ENCODE measurements around the gene ITSN1. TPM values are rescaled to one million over a fixed set of nuclear protein-coding genes. Genes with fewer than 3 reads are reported as not detected.

ITSN1 gene
- total RNA-seq, 2 donors from 2014 or later: 50.9 to 78.6 TPM

GRCh38 chr21:33664135-33664534 lies 21.8 kb downstream of the ITSN1 start:
- peaks cover 13 to 34% of the 10 kb centered on the region in 2 donors for H3K4me1 ChIP-seq (ENCODE audit: control insufficient read depth in 1 of 2, low read depth in 2 of 2)
- H3K27me3 ChIP-seq (replicated peaks; ENCODE audit: insufficient read depth): no peaks in the 10 kb centered on the region
- no peak overlapping the region for H3K4me3 ChIP-seq
- H3K9me3 ChIP-seq: no peaks in the 10 kb centered on the region
- no peak for DNase-seq (ENCODE audit: low spot score)
- H3K27ac ChIP-seq: no peak overlapping the region
- no peaks in the 10 kb centered on the region for H3K36me3 ChIP-seq
- no peak for ATAC-seq (ENCODE audit: insufficient number of reproducible peaks, low FRiP score, low read depth)
- no peak for TF ChIP-seq CTCF (IDR thresholded peaks at IDR 0.05)

- no peak for ATAC-seq (ENCODE audit: insufficient number of reproducible peaks, low FRiP score, low read depth)
Observed at GRCh38 chr21:33666153-33666552, 23.9 kb downstream of the ITSN1 start.

GRCh38 chr21:33667636-33668035 lies 25.3 kb downstream of the ITSN1 start:
- H3K4me3 ChIP-seq: no peak overlapping the region
- H3K27ac ChIP-seq: no peak overlapping the region
- no peaks in the 10 kb centered on the region for H3K9me3 ChIP-seq
- DNase-seq (ENCODE audit: low spot score): no peak
- H3K4me1 ChIP-seq (ENCODE audit: control insufficient read depth in 1 of 2, low read depth in 2 of 2): peaks cover 4 to 21% of the 10 kb centered on the region in 2 donors
- no peak for TF ChIP-seq CTCF (IDR thresholded peaks at IDR 0.05)
- H3K27me3 ChIP-seq (replicated peaks; ENCODE audit: insufficient read depth): no peaks in the 10 kb centered on the region
- ATAC-seq (ENCODE audit: insufficient number of reproducible peaks, low FRiP score, low read depth): no peak
- H3K36me3 ChIP-seq: no peaks in the 10 kb centered on the region

More at GRCh38 chr21:33666153-33666552, 23.9 kb downstream of the ITSN1 start:
- H3K27me3 ChIP-seq (replicated peaks; ENCODE audit: insufficient read depth): no peaks in the 10 kb centered on the region
- peaks cover 4 to 21% of the 10 kb centered on the region in 2 donors for H3K4me1 ChIP-seq (ENCODE audit: control insufficient read depth in 1 of 2, low read depth in 2 of 2)
- no peak overlapping the region for H3K4me3 ChIP-seq
- no peak for DNase-seq (ENCODE audit: low spot score)
- no peaks in the 10 kb centered on the region for H3K9me3 ChIP-seq
- no peak overlapping the region for H3K27ac ChIP-seq
- H3K36me3 ChIP-seq: no peaks in the 10 kb centered on the region
- no peak for TF ChIP-seq CTCF (IDR thresholded peaks at IDR 0.05)

- H3K4me3 ChIP-seq: no peak overlapping the region
- no peak for ATAC-seq (ENCODE audit: insufficient number of reproducible peaks, low FRiP score, low read depth)
- no peaks in the 10 kb centered on the region for H3K27me3 ChIP-seq (replicated peaks; ENCODE audit: insufficient read depth)
- no peaks in the 10 kb centered on the region for H3K36me3 ChIP-seq
- H3K9me3 ChIP-seq: no peaks in the 10 kb centered on the region
- DNase-seq (ENCODE audit: low spot score): no peak
- no peak overlapping the region for H3K27ac ChIP-seq
- no peak for TF ChIP-seq CTCF (IDR thresholded peaks at IDR 0.05)
- peaks cover 4 to 21% of the 10 kb centered on the region in 2 donors for H3K4me1 ChIP-seq (ENCODE audit: control insufficient read depth in 1 of 2, low read depth in 2 of 2)
Observed at GRCh38 chr21:33668180-33668579, 25.9 kb downstream of the ITSN1 start.

- Histone ChIP-seq H3K9me3 (no peaks in the 10 kb centered on the region), H3K4me3 (no peak overlapping the region), H3K27ac (no peak overlapping the region), H3K4me1 (ENCODE audit: control insufficient read depth in 1 of 2, low read depth in 2 of 2) (peaks cover 4 to 21% of the 10 kb centered on the region in 2 donors), H3K27me3 (replicated peaks; ENCODE audit: insufficient read depth) (no peaks in the 10 kb centered on the region), H3K36me3 (no peaks in the 10 kb centered on the region)
- DNase-seq (ENCODE audit: low spot score) (no peak), ATAC-seq (ENCODE audit: insufficient number of reproducible peaks, low FRiP score, low read depth) (no peak)
- no peak for TF ChIP-seq CTCF (IDR thresholded peaks at IDR 0.05)
Observed at GRCh38 chr21:33668620-33669019, 26.3 kb downstream of the ITSN1 start.
